Epidermal melanocyte (primary cell): ENCODE measurements around the gene CHST13.
"Not testable (repeated sequence)": the region's sequence is repeated elsewhere in the genome, so short reads cannot be mapped to it uniquely, and the experiment has no call there.

Experiments used
- DNase-seq: peaks from one replicate; pipeline ENCODE4 v3.0.0; 2011; ENCODE audit warnings: low spot score; ENCODE audit not compliant: insufficient read length

The CHST13 gene

DNA sequence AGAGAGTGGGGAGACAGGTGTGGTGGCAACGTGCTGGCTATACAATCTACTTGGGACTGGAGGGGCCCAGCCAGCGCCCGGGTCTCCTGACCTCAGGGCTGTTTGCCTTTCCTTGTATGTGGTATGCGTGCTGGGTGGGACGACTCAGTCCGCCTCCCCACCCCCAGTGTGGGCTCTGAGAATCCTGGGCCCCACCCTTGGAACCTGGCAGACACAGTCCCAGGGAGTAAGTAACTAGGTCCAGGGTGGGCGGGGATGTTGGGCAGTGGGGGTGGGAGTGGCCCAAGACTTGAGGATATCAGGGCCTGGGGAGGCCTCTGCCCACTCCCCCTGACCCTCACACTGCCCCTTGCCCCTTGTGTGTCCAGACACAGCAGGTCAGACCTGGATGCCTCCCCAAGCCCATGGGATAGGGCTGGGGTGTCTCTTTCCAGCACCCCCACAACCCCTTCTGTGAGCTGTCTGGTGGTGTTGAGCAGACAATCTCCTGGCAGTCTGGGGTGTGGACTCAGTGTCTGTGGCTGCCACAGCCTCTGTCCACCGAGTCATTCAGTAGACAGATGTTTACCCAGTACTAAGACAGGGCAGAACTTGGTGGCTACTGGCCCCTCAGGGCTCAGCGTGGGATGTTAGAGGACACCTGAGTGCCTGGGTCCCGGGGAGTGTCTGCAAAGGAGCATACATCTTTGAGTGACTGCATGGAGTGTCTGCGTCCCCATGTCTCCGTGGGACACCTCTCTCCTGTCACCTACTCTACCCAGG lies 1.3 kb downstream of the CHST13 start:
- no peak for DNase-seq

DNA sequence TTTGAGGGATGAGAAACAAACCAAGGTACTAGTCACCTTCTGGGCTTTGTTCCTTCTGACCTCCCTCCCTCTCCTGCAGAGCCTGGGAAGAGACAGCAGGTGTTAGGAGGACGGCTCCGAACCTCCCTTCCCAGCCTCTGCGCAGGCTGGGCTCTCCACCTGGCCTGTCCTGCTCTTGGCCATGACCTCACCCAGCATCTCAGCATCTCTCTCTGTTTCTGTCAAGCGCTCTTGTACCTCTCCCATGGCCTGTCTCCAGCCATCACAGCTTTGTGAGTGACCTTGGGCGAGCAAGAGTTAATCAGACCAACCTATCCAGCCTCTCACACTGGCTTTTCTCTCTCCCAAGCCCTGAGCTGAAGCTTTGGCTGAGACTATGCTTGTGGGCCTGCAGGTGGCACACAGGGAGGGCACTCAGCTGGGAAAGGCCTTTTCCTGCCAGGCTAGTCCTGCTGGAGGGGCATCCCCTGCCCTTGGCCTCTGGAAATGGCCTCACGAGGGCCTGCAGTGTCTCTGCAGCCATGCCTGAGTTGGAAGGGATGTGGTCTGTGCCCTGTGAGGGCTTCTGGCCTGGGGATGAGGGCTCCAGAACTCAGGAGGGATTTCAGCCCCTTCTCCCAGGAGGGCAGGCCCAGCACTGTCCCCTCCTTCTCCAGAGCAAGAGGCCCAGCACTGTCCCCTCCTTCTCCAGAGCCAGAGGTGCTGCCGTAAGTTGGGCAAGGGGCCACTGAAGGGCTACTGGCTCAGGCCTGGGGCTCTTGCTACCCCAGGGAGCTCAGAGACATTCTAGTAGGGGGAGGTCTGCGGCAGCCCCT lies 2.1 kb downstream of the CHST13 start:
- no peak for DNase-seq

DNA sequence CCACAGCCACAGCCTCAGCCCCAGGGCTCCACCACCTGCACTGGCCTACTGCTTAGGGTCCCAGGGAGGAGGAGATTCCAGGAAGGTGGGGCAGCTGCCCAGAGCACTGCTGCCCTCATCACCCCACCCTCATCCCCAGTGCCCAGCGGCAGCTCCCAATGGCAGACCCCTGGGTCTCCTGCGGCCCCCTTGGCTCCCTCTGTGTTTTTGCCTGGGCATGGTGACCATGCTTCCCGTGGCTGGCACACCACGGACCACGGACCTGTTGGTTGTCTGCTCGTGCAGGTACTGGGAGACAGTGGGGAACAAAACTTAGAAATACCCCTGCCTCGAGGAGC lies 2.7 kb downstream of the CHST13 start:
- DNase-seq, result no peak

DNA sequence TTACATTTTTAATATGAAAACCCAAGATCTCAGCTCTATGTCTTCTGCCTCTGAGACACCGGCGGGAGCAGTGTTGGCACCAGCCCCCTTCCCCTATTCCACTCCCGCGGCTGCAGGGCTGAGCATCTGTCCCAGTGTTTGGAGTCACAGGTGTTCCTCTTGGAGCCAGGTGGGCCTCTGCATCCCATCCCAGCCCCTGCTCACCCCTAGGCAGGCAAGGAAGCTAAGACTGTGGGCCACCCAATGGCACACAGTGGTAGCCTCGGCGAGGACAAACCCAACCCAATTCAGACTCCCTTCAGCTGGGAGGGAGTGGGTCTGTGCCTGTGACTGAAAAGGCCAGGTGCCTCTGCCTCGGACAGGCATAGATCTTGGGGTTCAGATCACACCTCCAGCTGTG lies 3.1 kb downstream of the CHST13 start:
- no peak for DNase-seq

DNA sequence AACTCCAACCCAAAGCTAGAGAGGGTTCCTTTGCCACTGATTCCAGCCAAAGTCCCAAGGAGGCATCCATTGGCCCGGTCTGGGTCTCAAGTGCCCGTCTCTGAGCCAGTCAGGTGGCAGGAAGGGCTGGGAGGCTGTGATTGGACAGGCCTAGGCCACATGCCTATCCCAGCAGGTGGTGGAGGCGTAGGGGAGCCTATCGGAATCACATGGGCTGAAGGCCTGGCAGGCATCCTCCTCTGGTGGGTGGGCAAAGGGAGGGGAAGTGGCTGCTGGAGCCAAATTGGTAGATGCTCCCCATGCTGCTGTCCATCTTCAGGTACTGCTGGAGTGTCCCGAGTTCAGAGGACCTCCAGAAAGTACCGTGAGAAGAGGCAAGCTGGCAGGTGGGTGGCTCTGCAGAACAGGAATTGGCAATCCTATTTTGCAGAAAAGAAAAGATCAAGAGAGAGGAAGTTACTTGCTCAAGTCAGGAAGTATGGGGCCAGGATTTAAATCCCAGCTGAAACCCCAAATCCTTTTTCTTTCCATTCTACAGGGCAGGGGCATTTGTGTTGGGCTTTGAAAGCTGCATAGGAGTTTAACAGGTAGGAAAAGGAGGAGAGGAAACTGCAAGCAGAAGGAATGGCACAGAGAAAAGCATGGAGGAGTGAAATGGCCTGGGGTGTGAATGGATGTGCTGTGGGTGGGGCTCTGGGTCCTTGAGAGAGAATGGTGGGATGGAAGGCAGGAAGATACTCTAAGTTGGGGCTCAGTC lies 3.7 kb downstream of the CHST13 start:
- no peak for DNase-seq

DNA sequence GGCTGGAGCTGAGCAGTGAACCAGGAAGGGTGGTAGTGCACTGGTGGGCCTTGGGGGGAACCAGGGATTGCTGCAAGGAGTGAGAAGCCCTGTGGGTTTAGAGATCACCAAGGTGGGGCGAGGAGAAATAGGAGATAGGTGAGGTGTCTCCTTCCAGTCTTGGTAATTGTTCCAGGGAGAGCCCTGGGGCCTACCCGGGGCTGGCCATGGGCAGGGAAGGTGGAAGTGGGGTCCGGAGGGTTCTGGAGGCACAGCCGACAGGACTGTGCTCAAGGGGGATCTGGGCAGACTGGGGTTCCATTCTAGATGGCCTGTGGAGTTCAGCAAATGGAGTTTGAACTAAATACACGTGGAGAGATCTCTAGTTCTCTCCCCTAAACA lies 4.5 kb downstream of the CHST13 start:
- no peak for DNase-seq

DNA sequence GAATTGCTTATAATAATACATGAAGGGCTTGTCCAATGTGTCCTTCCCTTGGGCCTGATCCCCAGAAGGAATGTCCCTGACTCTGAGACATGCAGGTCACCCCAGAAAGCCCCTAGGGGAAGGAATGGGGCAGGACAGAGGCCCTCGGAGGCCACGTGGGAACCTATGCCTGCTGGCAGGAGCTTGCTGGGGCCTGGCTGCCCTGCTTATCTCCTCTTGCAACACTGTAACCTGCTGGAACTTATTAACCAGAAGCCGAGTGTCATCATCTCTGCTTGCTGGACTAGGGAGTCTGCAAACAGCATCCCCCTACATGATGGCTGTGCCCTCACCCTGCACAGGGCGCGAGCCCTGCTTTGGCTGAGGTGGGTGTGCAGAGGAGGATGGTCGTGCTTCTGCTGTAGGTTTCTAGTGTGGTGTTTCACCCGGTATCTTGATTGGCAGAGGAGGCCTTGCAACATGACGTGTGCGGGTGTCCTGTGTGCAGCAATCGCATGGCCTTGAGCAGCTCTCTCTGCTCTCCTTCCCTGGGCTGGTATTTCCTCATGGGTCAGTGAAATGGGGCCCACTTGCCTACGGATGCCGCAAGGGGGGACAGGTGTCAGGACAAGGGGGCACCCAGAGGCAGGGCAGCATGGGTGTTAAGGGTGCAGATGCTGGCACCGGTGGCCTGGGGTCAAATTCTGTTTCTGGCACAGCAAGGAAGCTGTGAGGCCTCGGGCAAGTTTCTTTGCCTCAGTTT lies 5.0 kb downstream of the CHST13 start:
- DNase-seq, result no peak

DNA sequence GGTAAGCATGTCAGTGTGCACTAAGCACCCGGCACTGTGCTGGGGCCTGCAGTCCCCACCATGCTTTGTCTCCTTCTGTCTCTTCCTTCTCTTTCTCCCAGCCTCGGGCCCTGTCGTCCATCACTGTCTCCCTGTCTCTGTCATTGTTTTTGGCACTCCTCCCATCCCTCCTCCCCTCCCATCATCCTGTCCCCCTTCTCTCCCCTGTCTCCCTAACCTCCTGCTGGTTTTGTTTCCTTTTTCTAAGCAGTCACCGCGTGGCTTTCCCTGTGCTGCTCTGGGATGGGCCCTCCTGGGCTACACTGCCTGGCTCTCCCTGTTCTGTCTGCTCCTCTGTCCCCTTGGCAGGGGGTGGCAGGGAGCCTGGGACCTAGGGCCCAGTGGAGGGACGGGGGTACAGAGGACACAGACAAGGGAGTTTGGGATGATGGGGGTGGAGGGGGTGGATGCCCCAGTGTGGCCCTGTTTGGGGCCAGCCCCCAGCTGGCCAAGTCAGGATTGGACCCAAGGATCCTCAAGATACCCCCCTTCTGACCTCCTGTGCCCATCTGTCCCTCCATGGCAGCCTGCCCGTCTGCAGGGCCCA lies 5.7 kb downstream of the CHST13 start:
- DNase-seq, result no peak

DNA sequence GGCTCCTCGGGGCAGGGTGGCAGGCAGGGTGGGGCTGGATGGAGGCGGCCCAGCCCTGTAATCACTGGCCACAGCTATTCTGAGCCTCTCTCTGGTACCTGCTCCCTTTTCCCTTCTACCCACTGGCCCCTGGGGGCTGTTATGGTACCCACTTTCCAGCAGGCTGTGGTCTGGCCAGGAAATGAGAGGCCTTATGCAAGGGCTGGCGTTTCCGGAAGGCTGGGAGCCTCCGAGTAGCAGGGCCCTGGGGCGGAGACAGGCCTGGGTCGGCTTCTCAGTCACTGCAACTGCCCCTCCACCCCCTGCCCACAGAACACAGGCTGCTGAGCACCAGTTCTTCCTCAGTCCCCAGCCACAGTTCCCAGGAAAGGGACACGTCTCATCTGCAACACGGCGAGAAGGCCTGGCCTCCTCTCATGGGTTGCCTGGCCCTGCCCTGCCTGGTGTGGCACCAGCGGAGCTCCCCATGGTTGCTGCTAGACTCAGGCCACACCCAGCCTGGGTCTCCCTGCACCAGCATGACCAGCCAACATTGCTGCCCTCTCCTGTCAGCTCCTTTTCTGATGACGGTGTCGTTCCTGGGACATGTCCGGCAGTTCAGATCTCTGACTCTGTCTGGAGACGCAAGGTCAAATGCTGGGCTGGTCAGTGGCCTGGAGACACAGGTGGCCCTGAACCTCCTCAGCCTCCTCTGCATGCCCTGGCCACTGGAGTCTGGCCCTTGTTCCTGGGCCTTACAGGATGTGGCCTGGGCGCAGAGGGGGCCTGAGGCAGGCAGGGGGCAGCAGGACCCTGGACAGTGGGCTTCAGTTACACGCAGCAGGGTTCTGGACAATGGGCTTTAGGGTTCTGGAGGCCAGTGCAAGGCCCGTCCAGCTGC lies 6.5 kb downstream of the CHST13 start:
- no peak for DNase-seq

DNA sequence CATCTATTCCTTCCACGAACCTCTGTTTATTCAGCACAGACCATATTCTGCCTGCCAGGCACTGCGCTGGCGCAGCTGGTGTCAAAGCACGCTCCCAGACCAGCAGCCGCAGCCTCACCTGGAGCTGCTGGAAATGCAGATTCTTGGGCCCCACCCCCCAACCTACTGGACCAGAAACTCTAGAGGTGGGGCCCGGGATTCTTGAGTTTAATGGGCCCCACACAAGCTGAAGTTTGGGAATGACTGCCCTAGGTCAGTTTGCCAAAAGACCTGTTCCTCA lies 7.0 kb downstream of the CHST13 start:
- DNase-seq, result no peak

DNA sequence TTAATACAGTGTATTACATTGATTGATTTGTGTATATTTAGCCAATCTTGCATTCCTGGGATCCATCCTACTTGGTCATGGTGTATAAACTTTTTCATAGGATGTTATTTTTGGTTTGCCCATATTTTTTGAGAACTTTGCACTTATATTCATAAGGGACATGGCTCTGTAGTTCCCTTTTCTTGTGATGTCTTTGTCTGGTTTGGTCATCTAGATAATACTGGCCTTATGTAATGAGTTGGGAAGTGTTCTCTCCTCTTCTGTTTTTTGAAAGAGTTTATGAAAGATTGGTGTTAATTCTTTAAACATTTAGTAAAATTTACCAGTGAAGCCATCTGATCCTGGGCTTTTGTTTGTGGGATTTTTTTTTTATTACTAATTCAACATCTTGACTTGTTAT lies 9.6 kb downstream of the CHST13 start:
- DNase-seq, result no peak

DNA sequence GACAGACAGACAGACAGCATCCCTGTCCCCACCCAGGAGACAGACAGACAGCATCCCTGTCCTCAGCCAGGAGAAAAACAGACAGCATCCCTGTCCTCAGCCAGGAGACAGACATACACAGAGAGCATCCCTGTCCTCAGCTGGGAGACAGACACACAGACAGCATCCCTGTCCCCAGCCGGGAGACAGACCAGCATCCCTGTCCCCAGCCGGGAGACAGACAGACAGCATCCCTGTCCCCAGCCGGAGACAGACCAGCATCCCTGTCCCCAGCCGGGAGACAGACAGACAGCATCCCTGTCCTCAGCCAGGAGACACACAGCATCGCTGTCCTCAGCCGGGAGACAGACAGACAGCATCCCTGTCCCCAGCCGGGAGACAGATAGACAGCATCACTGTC lies 10.8 kb downstream of the CHST13 start:
- DNase-seq, result not testable (repeated sequence)

DNA sequence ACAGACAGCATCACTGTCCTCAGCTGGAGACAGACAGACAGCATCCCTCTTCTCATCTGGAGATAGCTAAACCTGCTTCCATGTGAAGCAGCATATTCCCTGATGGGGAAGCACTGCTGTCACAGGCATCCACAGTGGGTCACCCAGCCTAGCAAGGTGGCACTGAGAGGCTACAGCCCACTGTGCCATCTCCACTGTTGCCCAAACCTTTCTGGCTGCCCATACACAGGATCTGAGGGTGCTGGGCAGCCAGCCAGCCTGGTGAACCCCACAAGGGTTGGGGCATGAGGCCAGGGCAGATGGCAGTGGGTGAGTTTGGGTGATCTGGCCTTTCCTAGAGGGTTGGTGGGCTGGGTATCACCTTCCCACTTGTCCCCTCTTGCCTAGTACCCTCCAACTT lies 11.7 kb downstream of the CHST13 start:
- no peak for DNase-seq

DNA sequence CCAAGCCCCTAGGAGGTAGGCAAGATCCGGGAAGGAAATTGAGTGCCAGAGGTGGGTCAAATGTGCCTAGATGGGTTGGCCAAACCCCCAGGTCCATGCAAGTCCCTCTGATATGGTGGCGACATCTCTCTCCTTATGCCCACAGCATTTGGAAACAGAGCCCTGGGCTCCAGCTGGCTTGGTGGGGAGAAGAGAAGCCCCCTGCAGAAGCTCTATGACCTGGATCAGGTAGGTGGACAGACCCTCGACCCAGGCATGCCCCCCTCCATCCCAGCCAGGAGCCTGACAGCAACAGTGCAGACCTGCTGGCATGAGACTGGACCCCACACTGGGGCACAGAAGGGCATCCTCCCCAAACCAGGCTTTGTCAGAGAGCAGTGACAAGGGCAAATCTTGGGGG lies 12.2 kb downstream of the CHST13 start:
- no peak for DNase-seq

DNA sequence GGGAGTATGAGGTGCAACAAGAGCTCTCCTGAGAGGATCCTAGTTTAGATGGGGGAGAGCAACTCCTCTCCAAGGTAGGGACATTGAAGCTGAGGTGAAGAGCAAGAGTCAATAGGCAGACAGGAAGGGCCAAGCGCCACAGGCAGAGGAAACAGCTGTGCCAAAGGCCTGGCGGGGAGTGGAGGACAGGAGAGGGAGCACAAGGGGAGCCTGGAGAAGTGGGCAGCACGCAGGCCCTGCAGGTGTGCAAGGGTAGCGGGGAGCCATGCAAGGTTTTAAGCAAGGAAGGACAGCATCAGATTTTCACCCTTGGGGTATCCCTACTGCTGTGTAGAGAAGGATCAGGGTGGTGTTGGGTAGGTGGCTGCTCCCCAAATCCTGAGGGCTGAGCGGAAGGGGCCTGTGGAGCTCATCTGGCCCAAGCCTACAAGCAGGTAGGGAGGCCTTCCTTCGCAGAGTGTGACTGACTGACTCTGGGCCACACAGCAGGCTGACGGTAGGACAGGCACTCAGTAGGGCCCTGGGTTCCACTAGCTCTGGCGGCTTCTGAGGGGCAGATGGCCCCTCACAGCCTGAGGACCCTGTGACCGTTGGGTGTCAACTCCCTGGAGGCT lies 13.3 kb downstream of the CHST13 start:
- peak; percentile 12 for DNase-seq

DNA sequence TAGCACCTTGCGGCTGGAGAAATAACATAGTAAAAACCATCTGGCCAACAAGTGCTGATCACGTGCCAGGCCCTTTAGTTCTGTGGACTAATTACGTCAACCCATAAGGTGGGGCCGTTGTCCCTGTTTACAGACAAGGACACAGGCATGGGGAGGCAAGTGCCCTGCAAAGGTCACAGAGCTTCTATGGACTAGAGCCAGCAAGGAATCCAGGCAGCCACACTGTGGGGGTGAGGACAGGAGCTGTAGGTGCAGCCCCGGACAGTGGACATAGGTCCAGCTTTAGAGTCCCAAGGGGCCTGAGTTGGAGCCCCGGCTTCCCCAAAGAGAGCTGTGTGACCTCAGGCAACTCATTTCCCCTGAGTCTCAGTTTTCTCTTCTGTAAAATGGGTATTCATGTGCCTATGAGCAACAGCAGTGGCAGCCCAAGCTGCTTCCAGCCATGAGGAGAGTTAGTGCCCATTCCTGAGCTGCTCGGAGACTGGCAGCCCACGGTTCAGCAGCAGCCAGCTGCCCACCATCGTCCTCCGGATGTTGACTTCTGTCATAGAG lies 13.9 kb downstream of the CHST13 start:
- peak; percentile 12 for DNase-seq

DNA sequence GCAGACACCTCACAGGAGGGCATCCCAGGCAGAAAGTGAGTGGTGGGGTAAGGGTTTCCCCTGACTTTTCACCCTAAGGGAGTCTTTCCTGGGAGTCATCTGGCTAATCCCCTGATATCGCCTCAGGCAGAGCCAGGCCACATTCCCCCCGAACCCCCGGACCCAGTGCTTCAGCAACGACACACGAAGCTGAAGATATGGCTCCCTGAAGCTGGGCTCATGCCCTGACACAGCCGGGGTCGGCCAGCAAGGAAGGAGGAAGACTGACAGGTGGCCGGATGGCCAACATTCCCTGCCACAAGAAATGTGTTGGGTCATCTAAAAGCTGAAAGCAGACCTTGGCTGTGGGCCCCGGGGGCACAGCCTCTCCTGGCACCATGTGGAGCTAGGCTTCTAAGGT lies 14.4 kb downstream of the CHST13 start:
- peak; percentile 16 for DNase-seq

DNA sequence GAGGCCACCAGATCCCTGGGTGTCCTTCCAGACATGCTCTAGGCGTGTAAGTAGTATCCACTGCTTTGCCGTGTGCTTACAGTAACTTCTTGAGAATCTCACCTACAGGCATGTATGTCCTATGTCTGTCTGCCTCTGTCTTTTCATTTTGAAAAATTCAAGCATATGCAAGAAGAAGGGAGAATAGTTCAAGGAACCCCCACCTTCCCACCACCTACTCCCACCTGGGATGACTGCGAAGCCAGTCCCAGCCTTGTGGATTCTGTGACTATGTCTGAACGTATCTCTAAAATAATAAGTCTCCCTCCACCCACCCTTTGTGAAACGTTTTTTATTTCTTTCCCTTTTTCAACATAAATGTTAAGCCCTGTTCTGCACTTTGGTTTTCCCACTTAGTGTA lies 15.0 kb downstream of the CHST13 start:
- no peak for DNase-seq

DNA sequence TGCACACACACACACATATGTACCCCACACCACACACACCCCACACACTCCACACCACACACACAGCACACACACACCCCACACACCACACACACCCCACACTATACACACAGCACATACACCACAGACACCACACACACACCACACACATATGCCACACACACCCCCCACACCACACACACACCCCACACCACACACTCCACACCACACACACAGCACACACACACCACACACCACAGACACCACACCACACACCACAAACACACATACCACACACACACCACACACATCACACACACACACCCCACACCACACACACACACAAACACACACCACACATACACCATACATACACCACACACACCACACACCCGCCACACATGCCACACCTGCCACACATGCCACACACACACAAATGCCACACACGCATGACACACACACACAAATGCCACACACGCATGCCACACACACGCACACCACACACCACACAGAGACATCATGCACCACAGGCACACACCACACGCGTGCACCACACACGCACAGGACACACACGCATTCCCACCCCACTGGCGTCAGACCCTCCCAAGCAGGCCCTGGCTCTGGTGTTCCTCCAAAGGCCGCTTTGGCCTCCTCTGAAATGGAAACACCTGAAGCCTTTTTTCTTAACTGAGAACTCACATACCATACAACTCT lies 15.7 kb downstream of the CHST13 start:
- DNase-seq, result no peak
